ENCODE data around the gene ASB16.

- no peak for TF ChIP-seq POLR2A (IDR thresholded peaks at IDR 0.05)
- TF ChIP-seq CTCF (IDR thresholded peaks at IDR 0.05), result no peak
Observed at GRCh38 chr17:44214896-44215295, 44.4 kb downstream of the ASB16 start.
